Panc1 (cell line): Measurements from ENCODE around the gene IGSF3. TPM values are rescaled to one million over a fixed set of nuclear protein-coding genes. Genes with fewer than 3 reads are reported as not detected.
A peak's percentile ranks its signal among the peaks of the same experiment; 100 is the strongest.

Experiments
- ATAC-seq: fragments of 200-7000 bp; cut with Tn5 transposase; 2 replicates; pipeline ENCODE4 v1.9.1; 2020; ENCODE audit warnings: mild to moderate bottlenecking, moderate library complexity
- BruUV-seq: library from RNA; stranded (reverse); fragments of 400-500 nt; replicated peaks from 2 replicates; lab custom pipeline; 2021; lab: Mats Ljungman, UMichigan
- CTCF ChIA-PET: fragments of 300-600 bp; sonication (Branson Sonifier 250); formaldehyde crosslinking; loops from one replicate; lab custom pipeline; 2022; ENCODE audit warnings: antibody characterized with exemption; lab: Charles Lee
- POLR2A ChIA-PET: fragments of 300-600 bp; sonication (Branson Sonifier 250); formaldehyde crosslinking; loops from one replicate; lab custom pipeline; 2022; ENCODE audit warnings: antibody characterized with exemption; lab: Charles Lee
- DNase-seq: peaks from one replicate; pipeline ENCODE4 v3.0.0-alpha.2; 2010; ENCODE audit warnings: low read depth, low spot score
- H3K27ac ChIP-seq: 2 replicates; pipeline ENCODE4 v1.5.1; 2011; ENCODE audit warnings: mild to moderate bottlenecking, low read length, inconsistent platforms
- H3K27me3 ChIP-seq: fragments of 200-500 bp; sonication (Bioruptor generic); 2 replicates; pipeline ENCODE4 v1.6.0; 2014; ENCODE audit warnings: low read length, inconsistent platforms; ENCODE audit not compliant: control insufficient read depth, insufficient read depth
- H3K36me3 ChIP-seq: fragments of 200-500 bp; sonication (Bioruptor generic); 2 replicates; pipeline ENCODE4 v1.5.1; 2014; ENCODE audit warnings: inconsistent platforms, mild to moderate bottlenecking, low read length, moderate library complexity; ENCODE audit not compliant: control insufficient read depth, insufficient read depth
- H3K4me1 ChIP-seq: 2 replicates; pipeline ENCODE4 v1.5.1; 2011; ENCODE audit warnings: inconsistent platforms, mild to moderate bottlenecking, low read length, moderate library complexity; ENCODE audit not compliant: control insufficient read depth, insufficient read depth
- H3K4me3 ChIP-seq, 2 experiments: 2 replicates each; pipeline ENCODE4 v1.5.1; 2011 to 2012; ENCODE audit warnings: low read depth in 2 of 2, low read length in 2 of 2, mild to moderate bottlenecking in 2 of 2, inconsistent platforms in 1 of 2, moderate library complexity in 1 of 2
- H3K9me3 ChIP-seq: fragments of 200-500 bp; sonication (Bioruptor generic); 2 replicates; pipeline ENCODE4 v1.5.1; 2014; ENCODE audit warnings: low read depth, mild to moderate bottlenecking, inconsistent platforms, low read length, moderate library complexity; ENCODE audit not compliant: control insufficient read depth, insufficient read depth
- POLR2AphosphoS5 ChIP-seq: IDR thresholded peaks from 2 replicates; pipeline ENCODE4 v1.6.1; 2012; ENCODE audit warnings: mild to moderate bottlenecking, low read depth, low read length, moderate library complexity
- SIN3A ChIP-seq: IDR thresholded peaks from 2 replicates; pipeline ENCODE4 v1.6.1; 2012; ENCODE audit warnings: low read depth, mild to moderate bottlenecking, low read length, moderate library complexity, borderline replicate concordance; ENCODE audit not compliant: insufficient read depth
- TCF7L2 ChIP-seq: IDR thresholded peaks from 2 replicates; pipeline ENCODE4 v1.6.1; 2011; ENCODE audit warnings: mild to moderate bottlenecking, low read depth, low read length, inconsistent platforms
- in situ Hi-C: cut with HindIII; loops from 2 replicates; pipeline ENCODE4 v1.10.0; 2016; ENCODE audit warnings: low sequenced_read_pairs, low pct_unique_long_range_greater_than_20kb
- intact Hi-C: fragments of 100-400 bp; cut with micrococcal nuclease; formaldehyde crosslinking; loops from one replicate; pipeline ENCODE4 v1.10.0; 2022; ENCODE audit not compliant: unreplicated experiment
- total RNA-seq: library from RNA; stranded (reverse); gene quantifications from one replicate; pipeline ENCODE4 v1.2.1, GENCODE V29; 2021; ENCODE audit not compliant: unreplicated experiment
- TF ChIP-seq, protein P1 (sequence below): fragments of 450-650 bp; IDR thresholded peaks from 2 replicates; pipeline ENCODE4 v1.5.1; 2017; ENCODE audit warnings: mild to moderate bottlenecking
- TF ChIP-seq, protein P2 (sequence below), 2 experiments: IDR thresholded peaks; 2 replicates each; pipeline ENCODE4 v1.6.1; 2011 to 2012; ENCODE audit warnings: low read depth in 2 of 2, control low read depth in 1 of 2, low read length in 1 of 2, mild to moderate bottlenecking in 1 of 2, moderate library complexity in 1 of 2; ENCODE audit not compliant: insufficient read depth in 1 of 2

The IGSF3 gene
- total RNA-seq, 1 experiment from 2014 or later, result 9.3 TPM

DNA sequence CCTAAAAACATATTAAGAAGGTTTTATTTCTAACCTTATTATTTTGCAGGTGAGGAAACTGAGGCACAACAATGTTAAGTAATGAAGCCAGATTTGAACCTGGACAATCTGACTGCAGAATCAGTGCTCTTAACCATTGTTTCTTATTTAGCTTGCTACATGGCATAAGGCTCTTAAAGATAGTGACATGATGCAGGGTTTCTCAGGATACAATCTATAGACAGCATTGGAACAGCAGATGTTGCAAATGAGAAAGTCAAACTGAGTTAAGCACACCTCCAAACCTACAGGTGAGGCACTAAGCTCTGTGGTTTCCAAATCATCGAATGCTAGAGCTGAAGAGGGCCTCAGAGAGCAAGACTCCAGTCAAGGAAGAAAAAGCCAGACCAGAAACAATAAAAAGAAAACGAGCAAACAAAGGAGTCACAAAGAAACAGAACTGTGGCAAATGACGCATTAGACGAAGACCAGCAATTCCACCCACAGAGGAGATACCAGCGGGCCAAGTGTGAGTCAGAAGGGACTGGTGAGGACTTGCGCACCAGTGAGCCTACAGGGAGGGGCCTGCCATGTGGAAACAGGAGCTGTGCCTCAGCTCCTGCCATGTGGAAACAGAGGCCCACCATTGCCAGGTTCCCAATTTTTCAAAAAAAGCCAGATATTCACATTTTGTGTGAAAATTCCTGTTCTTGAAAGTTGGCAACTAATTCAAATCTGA lies 111.1 kb downstream of the IGSF3 start:
- Histone ChIP-seq H3K27me3 (no peaks in the 10 kb centered on the region), H3K36me3 (no peaks in the 10 kb centered on the region), H3K4me3 (no peak overlapping the region), H3K4me1 (no peaks in the 10 kb centered on the region; the same call in 1 of the 2 replicates), H3K27ac (no peak overlapping the region), H3K9me3 (no peaks in the 10 kb centered on the region)
- CTCF ChIA-PET, result no interaction called here
- ATAC-seq (peak; percentile 92), DNase-seq (no peak)
- TF ChIP-seq SIN3A, result no peak
- TF ChIP-seq, protein P1, sequence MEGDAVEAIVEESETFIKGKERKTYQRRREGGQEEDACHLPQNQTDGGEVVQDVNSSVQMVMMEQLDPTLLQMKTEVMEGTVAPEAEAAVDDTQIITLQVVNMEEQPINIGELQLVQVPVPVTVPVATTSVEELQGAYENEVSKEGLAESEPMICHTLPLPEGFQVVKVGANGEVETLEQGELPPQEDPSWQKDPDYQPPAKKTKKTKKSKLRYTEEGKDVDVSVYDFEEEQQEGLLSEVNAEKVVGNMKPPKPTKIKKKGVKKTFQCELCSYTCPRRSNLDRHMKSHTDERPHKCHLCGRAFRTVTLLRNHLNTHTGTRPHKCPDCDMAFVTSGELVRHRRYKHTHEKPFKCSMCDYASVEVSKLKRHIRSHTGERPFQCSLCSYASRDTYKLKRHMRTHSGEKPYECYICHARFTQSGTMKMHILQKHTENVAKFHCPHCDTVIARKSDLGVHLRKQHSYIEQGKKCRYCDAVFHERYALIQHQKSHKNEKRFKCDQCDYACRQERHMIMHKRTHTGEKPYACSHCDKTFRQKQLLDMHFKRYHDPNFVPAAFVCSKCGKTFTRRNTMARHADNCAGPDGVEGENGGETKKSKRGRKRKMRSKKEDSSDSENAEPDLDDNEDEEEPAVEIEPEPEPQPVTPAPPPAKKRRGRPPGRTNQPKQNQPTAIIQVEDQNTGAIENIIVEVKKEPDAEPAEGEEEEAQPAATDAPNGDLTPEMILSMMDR, result no peak
- no peak for TF ChIP-seq POLR2AphosphoS5
- TF ChIP-seq, protein P2, sequence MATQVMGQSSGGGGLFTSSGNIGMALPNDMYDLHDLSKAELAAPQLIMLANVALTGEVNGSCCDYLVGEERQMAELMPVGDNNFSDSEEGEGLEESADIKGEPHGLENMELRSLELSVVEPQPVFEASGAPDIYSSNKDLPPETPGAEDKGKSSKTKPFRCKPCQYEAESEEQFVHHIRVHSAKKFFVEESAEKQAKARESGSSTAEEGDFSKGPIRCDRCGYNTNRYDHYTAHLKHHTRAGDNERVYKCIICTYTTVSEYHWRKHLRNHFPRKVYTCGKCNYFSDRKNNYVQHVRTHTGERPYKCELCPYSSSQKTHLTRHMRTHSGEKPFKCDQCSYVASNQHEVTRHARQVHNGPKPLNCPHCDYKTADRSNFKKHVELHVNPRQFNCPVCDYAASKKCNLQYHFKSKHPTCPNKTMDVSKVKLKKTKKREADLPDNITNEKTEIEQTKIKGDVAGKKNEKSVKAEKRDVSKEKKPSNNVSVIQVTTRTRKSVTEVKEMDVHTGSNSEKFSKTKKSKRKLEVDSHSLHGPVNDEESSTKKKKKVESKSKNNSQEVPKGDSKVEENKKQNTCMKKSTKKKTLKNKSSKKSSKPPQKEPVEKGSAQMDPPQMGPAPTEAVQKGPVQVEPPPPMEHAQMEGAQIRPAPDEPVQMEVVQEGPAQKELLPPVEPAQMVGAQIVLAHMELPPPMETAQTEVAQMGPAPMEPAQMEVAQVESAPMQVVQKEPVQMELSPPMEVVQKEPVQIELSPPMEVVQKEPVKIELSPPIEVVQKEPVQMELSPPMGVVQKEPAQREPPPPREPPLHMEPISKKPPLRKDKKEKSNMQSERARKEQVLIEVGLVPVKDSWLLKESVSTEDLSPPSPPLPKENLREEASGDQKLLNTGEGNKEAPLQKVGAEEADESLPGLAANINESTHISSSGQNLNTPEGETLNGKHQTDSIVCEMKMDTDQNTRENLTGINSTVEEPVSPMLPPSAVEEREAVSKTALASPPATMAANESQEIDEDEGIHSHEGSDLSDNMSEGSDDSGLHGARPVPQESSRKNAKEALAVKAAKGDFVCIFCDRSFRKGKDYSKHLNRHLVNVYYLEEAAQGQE (IDR thresholded peaks at IDR 0.05; ENCODE audit: insufficient read depth in 1 of 2, low read depth in 2 of 2, low read length in 1 of 2), result no peak
- TF ChIP-seq TCF7L2, result no peak
- POLR2A ChIA-PET, result no interaction called here
- in situ Hi-C loops, result no loop called here
- no TSS peak for BruUV-seq
- intact Hi-C loops, result no loop called here

DNA sequence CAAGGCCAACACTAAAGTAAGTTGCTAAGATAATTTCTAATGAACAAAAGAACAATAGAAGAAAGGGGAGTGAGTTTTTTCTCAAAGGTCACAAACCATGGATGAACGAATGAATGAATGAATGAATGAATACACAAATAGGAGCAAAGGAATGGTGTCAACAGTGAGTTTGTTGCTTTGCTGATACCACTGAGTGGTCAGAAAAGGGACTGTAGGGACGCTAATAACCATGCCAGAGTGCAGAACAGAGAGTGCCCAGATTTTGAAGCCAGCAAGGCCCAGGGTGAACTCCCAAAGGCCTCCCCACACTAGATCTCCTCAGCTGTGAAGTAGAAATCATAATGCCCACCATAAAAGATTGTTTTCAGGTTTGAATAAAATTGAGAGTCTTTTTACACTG lies 112.6 kb downstream of the IGSF3 start:
- TF ChIP-seq SIN3A (no peak), TCF7L2 (no peak), POLR2AphosphoS5 (no peak)
- TF ChIP-seq, protein P2 (IDR thresholded peaks at IDR 0.05; ENCODE audit: insufficient read depth in 1 of 2, low read depth in 2 of 2, low read length in 1 of 2), result no peak
- TF ChIP-seq, protein P1, result no peak
- DNase-seq, result no peak
- Histone ChIP-seq H3K4me1 (no peaks in the 10 kb centered on the region; the same call in 1 of the 2 replicates), H3K27ac (no peak overlapping the region), H3K4me3 (no peak overlapping the region), H3K9me3 (no peaks in the 10 kb centered on the region), H3K27me3 (no peaks in the 10 kb centered on the region), H3K36me3 (no peaks in the 10 kb centered on the region)
- POLR2A ChIA-PET, result no interaction called here
- intact Hi-C loops, result no loop called here
- ATAC-seq, result no peak
- in situ Hi-C loops, result no loop called here
- CTCF ChIA-PET, result no interaction called here
- no TSS peak for BruUV-seq
